ENCODE data around the gene SLC3A2.
"Not testable (repeated sequence)": the region's sequence is repeated elsewhere in the genome, so short reads cannot be mapped to it uniquely, and the experiment has no call there.

The SLC3A2 gene

GRCh38 chr11:62930666-62931065 is 50.0 kb downstream of the SLC3A2 start:
- no peak for DNase-seq (ENCODE audit: low spot score)

GRCh38 chr11:62931499-62932278 is 51.0 kb downstream of the SLC3A2 start:
- DNase-seq (ENCODE audit: low spot score) = no peak

GRCh38 chr11:62933285-62933684 is 52.6 kb downstream of the SLC3A2 start:
- no peak for DNase-seq (ENCODE audit: low spot score)

- no peak for DNase-seq (ENCODE audit: low spot score)
These were observed 53.2 kb downstream of the SLC3A2 start for GRCh38 chr11:62933750-62934495.

- no peak for DNase-seq (ENCODE audit: low spot score)
These were observed 53.7 kb downstream of the SLC3A2 start for GRCh38 chr11:62934496-62934785.

GRCh38 chr11:62937528-62937927 is 56.8 kb downstream of the SLC3A2 start:
- DNase-seq (ENCODE audit: low spot score) = not testable (repeated sequence)
